Neural cell (in vitro differentiated cells): ENCODE measurements around the gene PRKCZ. TPM values are rescaled to one million over a fixed set of nuclear protein-coding genes. Genes with fewer than 3 reads are reported as not detected.

Experiments
- H2AFZ ChIP-seq: fragments of 200-600, 300-800 bp; sonication (generic), shearing (Covaris generic); 2 replicates; pipeline ENCODE4 v1.6.0; 2014; ENCODE audit warnings: low read depth, mild to moderate bottlenecking, antibody characterized with exemption, low read length, moderate library complexity
- H3F3A ChIP-seq: fragments of 200-600 bp; shearing (Covaris generic); 2 replicates; pipeline ENCODE4 v1.6.1; 2016; ENCODE audit warnings: mild to moderate bottlenecking, moderate library complexity, mixed read lengths, antibody characterized with exemption, low read length; ENCODE audit not compliant: insufficient read depth, poor library complexity, severe bottlenecking
- H3K27ac ChIP-seq: fragments of 200-600, 300-800 bp; sonication (generic), shearing (Covaris generic); 2 replicates; pipeline ENCODE4 v1.5.1; 2014; ENCODE audit warnings: mild to moderate bottlenecking, low read length, moderate library complexity
- H3K27me3 ChIP-seq: fragments of 300-800, 200-600 bp; sonication (generic), shearing (Covaris generic); 2 replicates; pipeline ENCODE4 v1.6.0; 2014; ENCODE audit warnings: mild to moderate bottlenecking, low read depth, low read length, moderate library complexity; ENCODE audit not compliant: insufficient read depth
- H3K36me3 ChIP-seq: fragments of 300-800, 200-600 bp; sonication (generic), shearing (Covaris generic); 2 replicates; pipeline ENCODE4 v1.5.1; 2014; ENCODE audit warnings: mild to moderate bottlenecking, antibody characterized with exemption, low read length, moderate library complexity; ENCODE audit not compliant: insufficient read depth
- H3K4me2 ChIP-seq: fragments of 300-800, 200-600 bp; sonication (generic), shearing (Covaris generic); 2 replicates; pipeline ENCODE4 v1.6.0; 2014; ENCODE audit warnings: mild to moderate bottlenecking, low read length
- H3K4me3 ChIP-seq: fragments of 300-800, 200-600 bp; sonication (generic), shearing (Covaris generic); 2 replicates; pipeline ENCODE4 v1.5.1; 2014; ENCODE audit warnings: mild to moderate bottlenecking, low read length, moderate library complexity
- H3K79me2 ChIP-seq: fragments of 200-600 bp; shearing (Covaris generic); replicated peaks from 2 replicates; pipeline ENCODE4 v1.6.0; 2014; ENCODE audit warnings: mild to moderate bottlenecking, low read length, moderate library complexity; ENCODE audit not compliant: insufficient read depth
- H3K9ac ChIP-seq: fragments of 300-800, 200-600 bp; sonication (generic), shearing (Covaris generic); 2 replicates; pipeline ENCODE4 v1.6.1; 2016; ENCODE audit warnings: mild to moderate bottlenecking, low read length, mixed read lengths
- H3K9me2 ChIP-seq: fragments of 200-600 bp; shearing (Covaris generic); 2 replicates; pipeline ENCODE4 v1.6.1; 2016; ENCODE audit warnings: mild to moderate bottlenecking, low read length, mixed read lengths; ENCODE audit not compliant: insufficient read depth
- H3K9me3 ChIP-seq: fragments of 200-600, 300-800 bp; sonication (generic), shearing (Covaris generic); 2 replicates; pipeline ENCODE4 v1.6.1; 2016; ENCODE audit warnings: mild to moderate bottlenecking, mixed run types, low read length, moderate library complexity, mixed read lengths
- H4K20me1 ChIP-seq: fragments of 200-600 bp; shearing (Covaris generic); 2 replicates; pipeline ENCODE4 v1.6.1; 2016; ENCODE audit warnings: mild to moderate bottlenecking, mixed run types; ENCODE audit not compliant: insufficient read depth
- EP300 ChIP-seq: fragments of 450-650 bp; conservative IDR thresholded peaks from 2 replicates; pipeline ENCODE4 v1.6.1; 2014; ENCODE audit warnings: antibody characterized with exemption, mild to moderate bottlenecking, moderate library complexity; ENCODE audit not compliant: poor library complexity, severe bottlenecking
- EZH2 ChIP-seq: fragments of 200-600, 300-800 bp; shearing (Covaris generic), sonication (generic); IDR thresholded peaks from 2 replicates; pipeline ENCODE4 v1.6.1; 2014; ENCODE audit warnings: antibody characterized with exemption, low read length, borderline replicate concordance, mild to moderate bottlenecking; ENCODE audit not compliant: insufficient read depth, poor library complexity, severe bottlenecking
- MXI1 ChIP-seq: fragments of 450-650 bp; conservative IDR thresholded peaks from 2 replicates; pipeline ENCODE4 v1.6.1; 2014; ENCODE audit warnings: antibody characterized with exemption, mild to moderate bottlenecking; ENCODE audit not compliant: poor library complexity, severe bottlenecking
- POLR2AphosphoS5 ChIP-seq: IDR thresholded peaks from 2 replicates; pipeline ENCODE4 v1.6.1; 2012
- RAD21 ChIP-seq: fragments of 450-650 bp; conservative IDR thresholded peaks from 2 replicates; pipeline ENCODE4 v1.6.1; 2014; ENCODE audit warnings: antibody characterized with exemption, mild to moderate bottlenecking, moderate library complexity
- REST ChIP-seq: IDR thresholded peaks from 2 replicates; pipeline ENCODE4 v1.6.1; 2012; ENCODE audit warnings: borderline replicate concordance
- SMC3 ChIP-seq: fragments of 450-650 bp; conservative IDR thresholded peaks from 2 replicates; pipeline ENCODE4 v1.6.1; 2014; ENCODE audit warnings: antibody characterized with exemption, mild to moderate bottlenecking, moderate library complexity; ENCODE audit not compliant: poor library complexity
- TAF1 ChIP-seq: IDR thresholded peaks from 2 replicates; pipeline ENCODE4 v1.6.1; 2012; ENCODE audit warnings: low read depth
- polyA plus RNA-seq: library from polyadenylated mRNA; depleted of rRNA; stranded (reverse); fragments of >200 nt; gene quantifications from 2 replicates; pipeline ENCODE4 v1.2.3, GENCODE V29; 2014
- TF ChIP-seq, protein P1 (sequence below): fragments of 450-650 bp; IDR thresholded peaks from 2 replicates; pipeline ENCODE4 v1.5.1; 2014; ENCODE audit warnings: antibody characterized with exemption, mild to moderate bottlenecking, moderate library complexity; ENCODE audit not compliant: poor library complexity, severe bottlenecking

The PRKCZ gene
- polyA plus RNA-seq, 1 donor from 2014 or later: 54.9 TPM

- no peaks in the 10 kb centered on the region for H3K27me3 ChIP-seq
Observed at GRCh38 chr1:2133879-2134215, 83.6 kb downstream of the PRKCZ start.

GRCh38 chr1:2134266-2134620, 84.0 kb downstream of the PRKCZ start:
- Histone ChIP-seq H3K27me3 (no peaks in the 10 kb centered on the region), H2AFZ (no peak overlapping the region), H3K9me3 (no peaks in the 10 kb centered on the region), H3K4me2 (no peak overlapping the region), H3K9ac (no peak overlapping the region), H4K20me1 (no peaks in the 10 kb centered on the region), H3K79me2 (no peaks in the 10 kb centered on the region), H3K36me3 (no peaks in the 10 kb centered on the region), H3K4me3 (no peak overlapping the region), H3K9me2 (no peaks in the 10 kb centered on the region), H3F3A (no peaks in the 10 kb centered on the region), H3K27ac (no peak overlapping the region)
- no peak for TF ChIP-seq POLR2AphosphoS5
- TF ChIP-seq, protein P1, sequence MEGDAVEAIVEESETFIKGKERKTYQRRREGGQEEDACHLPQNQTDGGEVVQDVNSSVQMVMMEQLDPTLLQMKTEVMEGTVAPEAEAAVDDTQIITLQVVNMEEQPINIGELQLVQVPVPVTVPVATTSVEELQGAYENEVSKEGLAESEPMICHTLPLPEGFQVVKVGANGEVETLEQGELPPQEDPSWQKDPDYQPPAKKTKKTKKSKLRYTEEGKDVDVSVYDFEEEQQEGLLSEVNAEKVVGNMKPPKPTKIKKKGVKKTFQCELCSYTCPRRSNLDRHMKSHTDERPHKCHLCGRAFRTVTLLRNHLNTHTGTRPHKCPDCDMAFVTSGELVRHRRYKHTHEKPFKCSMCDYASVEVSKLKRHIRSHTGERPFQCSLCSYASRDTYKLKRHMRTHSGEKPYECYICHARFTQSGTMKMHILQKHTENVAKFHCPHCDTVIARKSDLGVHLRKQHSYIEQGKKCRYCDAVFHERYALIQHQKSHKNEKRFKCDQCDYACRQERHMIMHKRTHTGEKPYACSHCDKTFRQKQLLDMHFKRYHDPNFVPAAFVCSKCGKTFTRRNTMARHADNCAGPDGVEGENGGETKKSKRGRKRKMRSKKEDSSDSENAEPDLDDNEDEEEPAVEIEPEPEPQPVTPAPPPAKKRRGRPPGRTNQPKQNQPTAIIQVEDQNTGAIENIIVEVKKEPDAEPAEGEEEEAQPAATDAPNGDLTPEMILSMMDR: no peak
- TF ChIP-seq EZH2: no peak
- no peak for TF ChIP-seq REST
- no peak for TF ChIP-seq SMC3
- TF ChIP-seq TAF1: no peak
- no peak for TF ChIP-seq MXI1
- TF ChIP-seq RAD21: no peak
- no peak for TF ChIP-seq EP300

More at GRCh38 chr1:2133879-2134215, 83.6 kb downstream of the PRKCZ start:
- Histone ChIP-seq H3K4me3 (no peak overlapping the region), H3F3A (no peaks in the 10 kb centered on the region), H3K9ac (no peak overlapping the region), H3K9me2 (no peaks in the 10 kb centered on the region), H2AFZ (no peak overlapping the region), H3K27ac (no peak overlapping the region), H3K4me2 (no peak overlapping the region), H3K79me2 (no peaks in the 10 kb centered on the region), H3K36me3 (no peaks in the 10 kb centered on the region), H4K20me1 (no peaks in the 10 kb centered on the region), H3K9me3 (no peaks in the 10 kb centered on the region)
- TF ChIP-seq RAD21: no peak
- no peak for TF ChIP-seq SMC3
- TF ChIP-seq TAF1: no peak
- TF ChIP-seq, protein P1: no peak
- no peak for TF ChIP-seq POLR2AphosphoS5
- no peak for TF ChIP-seq REST
- TF ChIP-seq EP300: no peak
- no peak for TF ChIP-seq MXI1
- TF ChIP-seq EZH2: no peak
